ENCODE measurements around the gene IL27RA.

IL27RA gene

DNA sequence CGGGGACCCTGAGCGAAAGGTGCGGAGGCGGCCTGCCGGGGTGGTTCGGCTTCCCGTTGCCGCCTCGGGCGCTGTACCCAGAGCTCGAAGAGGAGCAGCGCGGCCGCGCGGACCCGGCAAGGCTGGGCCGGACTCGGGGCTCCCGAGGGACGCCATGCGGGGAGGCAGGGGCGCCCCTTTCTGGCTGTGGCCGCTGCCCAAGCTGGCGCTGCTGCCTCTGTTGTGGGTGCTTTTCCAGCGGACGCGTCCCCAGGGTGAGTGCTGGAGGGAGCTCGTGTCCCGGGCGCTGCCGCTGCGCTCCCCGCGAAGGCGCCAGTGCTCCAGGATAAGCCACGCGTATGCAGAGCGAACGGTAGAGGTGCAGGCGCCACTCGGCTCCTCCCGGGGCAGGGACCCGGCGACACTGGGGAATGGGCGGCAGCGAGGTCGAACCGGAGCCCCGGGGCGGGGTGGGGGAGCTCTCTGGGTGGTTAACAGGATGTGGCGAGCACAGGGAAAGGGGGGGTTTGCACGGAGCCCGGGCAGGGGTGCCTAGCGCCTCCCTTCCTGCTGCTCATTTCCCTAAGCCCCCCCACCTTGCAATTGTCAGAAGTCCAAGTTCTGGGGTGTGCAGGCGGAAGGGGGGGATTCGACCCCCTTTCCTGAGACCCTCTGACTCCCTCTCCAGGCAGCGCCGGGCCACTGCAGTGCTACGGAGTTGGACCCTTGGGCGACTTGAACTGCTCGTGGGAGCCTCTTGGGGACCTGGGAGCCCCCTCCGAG lies at the start of gene IL27RA:
IL27RA (plus strand) TSS at position 44 of the 762 bp plus-strand sequence; CDS start at position 155, 111 bp downstream.
- peak; percentile 78 for DNase-seq

DNA sequence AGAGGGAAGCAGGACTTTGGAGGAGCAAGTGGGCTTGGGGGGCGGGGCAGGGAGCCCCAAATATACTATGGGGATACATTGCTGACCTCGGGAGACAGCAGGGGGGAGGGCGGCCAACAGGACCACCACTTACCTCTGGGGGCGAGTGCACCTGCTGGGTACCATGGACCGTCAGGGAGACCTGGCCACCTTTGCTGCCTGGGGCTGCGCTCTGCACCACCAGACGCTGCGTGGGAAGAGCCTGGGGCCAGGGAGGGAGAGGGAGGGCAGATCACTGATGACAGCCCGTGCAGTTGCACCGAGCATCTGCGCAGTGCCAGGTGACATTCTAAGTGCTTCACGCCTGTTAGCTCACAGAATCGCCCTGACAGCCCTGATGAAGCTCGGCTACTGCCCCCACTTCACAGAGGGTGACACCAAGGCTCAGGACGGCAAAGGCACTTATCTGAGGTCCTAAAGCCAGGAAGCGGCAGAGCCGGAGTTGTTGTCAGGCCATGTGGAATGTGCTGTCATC lies 49.5 kb upstream of the IL27RA start:
- no peak for DNase-seq

DNA sequence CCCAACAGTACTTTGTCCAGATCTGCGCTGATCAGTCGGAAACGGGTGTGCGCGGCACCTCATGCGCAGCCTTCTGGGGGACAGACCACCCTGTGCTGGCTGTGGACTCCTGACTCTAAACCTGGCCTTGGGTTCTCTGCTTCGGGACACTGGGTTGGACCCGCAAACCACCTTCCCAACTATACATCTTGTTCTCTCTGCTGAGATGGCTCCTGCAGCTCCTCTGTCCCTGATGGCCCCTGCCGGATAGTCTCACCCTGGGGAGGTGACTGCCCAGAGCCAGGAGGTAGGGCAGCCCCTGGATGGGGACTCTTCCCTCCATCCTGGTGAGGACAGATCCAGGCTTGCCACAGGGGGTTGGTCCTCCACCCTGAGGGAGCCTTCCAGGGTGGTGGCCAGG lies 48.8 kb upstream of the IL27RA start:
- no peak for DNase-seq

DNA sequence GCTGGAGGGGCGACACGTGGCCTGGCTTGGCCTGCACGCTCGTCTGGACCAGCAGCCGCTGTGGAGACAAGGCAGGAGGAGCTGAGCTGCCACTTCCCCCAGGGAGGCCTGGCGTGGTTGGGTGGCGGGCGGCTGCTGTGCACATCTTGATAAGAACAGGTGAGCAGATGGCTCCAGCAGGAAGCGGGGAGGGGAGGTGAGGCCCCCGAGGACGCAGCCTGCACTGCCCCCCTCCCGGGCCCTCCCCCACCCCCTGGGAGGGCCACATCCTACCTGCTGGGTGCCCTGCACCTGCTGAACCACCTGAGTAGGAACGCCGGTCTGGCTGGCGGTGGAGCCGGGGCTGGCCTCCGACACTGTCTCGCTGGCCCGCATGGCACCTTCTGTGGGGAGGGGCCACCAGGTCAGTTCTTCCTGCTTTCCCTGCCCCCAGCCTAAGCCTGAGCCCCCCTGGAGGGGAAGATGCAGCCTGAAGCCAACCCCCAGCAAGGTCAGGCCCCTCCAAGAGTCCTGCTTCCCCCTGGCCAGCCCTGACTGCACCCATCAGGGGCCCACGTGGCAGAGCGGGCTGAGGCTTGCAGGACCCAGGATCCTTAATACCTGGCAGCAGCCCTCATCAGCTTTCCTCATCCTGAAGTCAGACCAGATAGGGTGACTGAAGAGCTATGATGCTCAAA lies 48.2 kb upstream of the IL27RA start:
- DNase-seq: peak; percentile 99

DNA sequence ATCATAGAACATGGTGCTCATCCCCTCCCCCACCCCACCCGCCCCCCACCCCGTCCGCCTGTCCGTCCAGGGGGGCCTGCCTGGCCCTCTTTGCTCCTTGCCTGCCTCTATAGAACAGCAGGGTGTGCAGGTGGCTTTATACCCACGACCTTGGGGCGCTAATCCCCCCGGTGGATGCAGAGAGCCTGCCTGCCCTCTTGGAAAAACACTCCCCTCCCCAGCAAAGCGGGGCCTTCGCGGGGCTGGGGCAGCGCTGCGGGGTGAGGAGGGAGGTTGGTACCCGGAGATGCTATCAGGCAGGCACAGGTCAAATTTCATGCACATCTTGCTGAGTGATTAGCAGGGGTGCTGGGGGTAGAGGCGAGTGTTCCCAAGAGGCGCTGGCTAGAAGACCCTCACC lies 47.4 kb upstream of the IL27RA start:
- DNase-seq: peak; percentile 41

DNA sequence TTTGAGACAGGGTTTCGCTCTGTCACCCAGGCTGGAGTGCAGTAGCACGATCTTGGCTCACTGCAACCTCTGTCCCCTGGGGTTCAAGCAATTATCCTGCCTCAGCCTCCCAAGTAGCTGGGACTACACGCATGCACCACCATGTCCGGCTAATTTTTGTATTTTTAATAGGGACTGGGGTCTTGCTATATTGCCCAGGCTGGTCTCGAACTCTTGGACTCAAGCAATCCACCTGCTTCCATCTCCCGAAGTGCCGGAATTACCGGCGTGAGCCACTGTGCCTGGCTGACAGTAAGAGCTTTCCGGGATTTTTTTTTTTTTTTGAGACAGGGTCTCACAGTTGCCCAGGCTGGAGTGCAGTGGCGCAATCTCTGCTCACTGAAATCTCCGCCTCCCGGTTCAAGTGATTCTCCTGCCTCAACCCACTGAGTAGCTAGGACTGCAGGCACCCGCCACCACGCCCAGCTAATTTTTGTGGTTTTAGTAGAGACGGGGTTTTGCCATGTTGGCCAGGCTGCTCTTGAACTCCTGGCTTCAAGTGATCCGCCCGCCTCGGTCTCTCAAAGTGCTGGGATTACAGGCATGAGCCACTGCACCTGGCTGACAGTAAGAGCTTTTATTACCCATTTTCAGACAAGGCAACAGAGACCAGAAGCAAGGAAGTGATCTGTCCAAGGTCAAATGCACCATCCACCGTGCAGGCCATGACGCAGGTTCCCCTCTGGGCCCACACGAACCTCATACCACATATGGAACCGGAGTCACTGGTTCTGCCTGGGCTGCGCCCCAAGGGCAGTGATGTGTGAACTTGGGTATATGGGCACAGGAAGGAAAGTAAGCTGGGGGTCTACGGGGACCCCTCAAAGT lies 46.5 kb upstream of the IL27RA start:
- DNase-seq: no peak

DNA sequence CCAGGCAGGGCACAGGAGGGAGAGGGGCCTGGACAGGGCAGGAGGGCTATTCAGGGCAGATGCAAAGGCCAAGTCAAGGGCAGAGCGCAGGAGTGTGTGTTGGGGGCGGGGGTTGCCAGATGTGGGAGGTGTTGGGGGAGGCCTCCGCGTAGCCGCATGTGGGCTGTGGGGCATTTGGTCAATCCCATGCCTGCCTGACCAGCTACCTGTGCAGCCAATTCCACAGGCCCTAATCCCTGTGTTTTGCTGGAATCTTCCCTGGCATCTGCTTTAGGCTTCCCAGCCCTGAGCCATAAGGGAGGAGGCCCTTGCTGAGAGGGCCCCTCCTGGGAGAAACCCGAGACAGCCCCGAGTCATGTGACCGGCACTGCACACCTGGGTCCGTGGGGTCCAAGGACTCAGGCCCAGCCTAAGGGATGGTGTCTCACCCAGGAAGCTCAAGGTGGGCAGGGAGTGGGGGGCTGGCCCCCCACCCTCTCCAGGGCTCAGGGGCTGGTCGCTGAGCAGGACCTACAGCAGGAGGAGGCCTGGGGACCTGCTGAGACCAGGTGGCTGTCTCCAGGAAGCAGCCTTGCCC lies 45.7 kb upstream of the IL27RA start:
- DNase-seq: peak; percentile 38

DNA sequence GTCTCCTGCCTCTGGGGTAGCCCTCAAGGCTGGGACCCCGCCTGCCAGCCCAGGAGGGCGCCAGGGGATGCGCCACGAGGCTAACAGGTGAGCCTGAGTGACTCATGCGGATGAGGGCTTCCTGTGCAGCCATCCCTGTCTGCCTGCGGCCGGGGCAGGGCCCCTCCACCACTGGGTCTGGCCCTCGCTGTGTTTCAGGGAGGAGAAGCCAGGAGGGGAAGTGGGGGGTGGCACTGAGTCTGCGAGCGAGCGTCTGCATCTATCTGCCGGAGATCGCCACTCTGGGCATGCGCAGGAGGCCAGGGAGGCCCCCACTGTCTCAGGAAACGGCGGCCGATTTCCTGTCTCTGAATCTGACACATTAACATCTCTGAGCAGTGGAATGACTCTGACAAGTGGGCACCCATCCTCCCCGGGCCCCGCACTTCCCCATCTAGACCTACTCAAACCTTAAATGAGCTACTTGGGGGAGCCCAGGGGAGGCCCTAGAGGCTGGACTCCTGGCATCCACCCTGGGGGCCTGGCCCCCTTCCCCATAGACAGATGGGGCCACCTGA lies 45.1 kb upstream of the IL27RA start:
- peak; percentile 38 for DNase-seq

DNA sequence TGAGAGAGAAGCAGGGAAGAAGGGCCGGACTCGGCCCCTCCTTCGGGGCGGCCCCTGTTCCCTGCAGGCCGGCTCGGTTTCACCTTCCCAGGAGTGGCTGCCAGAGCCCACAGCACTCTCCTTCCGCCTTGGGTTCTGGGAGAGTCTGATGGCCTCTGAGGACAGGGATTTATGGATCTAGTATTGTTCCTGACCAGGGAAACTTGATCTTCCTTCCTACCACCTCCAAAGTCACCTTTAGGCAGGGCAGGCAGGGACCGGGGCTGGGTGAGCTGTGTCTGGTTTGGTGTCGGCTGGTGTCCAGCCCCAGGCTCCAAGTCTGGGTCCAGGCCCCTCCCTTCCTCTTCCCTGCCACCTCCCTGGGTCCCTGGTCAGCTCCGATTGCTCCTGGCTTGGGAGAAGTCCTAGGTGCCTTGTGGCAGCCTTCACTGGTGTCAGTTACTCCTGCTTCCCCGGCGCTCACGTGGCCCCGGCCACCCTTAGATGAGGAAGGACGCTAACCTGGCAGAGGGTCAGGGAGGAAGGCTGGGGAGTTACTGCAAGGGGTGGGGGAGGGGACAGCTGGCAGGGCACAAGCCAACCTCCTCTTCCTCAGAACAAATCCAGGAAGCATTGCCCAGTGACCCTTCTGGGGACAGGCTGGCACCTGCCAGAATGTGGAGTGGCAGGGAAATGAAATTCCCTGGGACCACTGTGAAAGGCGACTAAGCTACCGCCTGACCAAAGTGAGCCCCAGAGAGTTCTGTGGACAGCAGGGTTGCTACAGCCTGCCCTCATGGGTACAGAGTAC lies 44.3 kb upstream of the IL27RA start:
- no peak for DNase-seq

DNA sequence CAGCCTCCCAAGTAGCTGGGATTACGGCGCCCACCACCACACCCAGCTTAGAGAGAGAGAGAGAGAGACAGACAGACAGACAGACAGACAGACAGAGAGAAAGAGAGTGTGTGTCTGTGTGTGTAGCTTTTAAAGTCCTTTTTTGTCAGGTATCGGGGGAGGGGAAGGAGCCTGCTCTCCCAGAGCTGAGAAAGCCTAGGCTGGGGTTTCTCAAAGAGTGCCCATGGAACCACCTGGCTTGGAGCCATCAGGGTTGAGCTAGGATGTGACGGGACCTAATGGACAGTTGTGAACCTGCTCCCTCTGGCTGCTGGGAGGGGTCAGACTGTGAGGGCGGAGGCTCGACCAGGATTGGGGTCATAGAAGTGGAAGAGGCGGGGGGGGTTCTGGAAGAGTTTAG lies 42.1 kb upstream of the IL27RA start:
- DNase-seq: no peak

DNA sequence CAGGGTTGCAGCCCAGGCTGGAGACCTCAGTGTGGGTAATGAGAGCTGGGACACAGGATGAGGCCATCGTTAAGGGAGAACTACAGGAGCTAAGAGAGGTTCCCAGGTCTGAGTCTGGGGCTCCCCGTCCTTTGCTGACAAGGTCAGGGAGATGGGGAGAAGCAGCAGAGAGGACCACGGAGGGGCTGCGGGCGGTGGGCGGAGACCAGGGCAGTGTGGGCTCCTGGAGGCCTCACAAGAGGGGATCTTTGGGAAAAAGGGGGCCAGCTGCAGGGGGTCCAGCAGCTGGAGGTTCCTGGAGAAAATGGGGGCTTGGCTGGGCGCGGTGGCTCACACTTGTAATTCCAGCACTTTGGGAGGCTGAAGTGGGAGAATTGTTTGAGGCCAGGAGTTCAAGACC lies 41.5 kb upstream of the IL27RA start:
- no peak for DNase-seq

DNA sequence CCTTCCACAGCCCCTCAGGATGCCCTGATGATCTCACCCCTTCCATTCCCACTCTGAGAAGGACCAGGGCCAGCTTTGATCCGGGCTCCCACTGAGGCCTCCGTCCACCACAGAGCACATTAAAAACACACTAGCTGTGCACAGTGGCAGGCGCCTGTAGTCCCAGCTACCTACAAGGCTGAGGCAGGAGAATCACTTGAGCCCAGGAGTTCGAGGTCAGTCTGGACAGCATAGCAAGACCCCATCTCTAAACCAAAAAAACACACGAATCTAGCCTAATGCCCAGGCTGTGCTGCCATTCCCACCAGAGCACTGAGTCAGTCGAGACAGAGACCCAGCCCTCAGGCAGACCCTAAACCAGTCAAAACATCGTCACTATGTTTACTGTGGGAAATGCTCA lies 39.5 kb upstream of the IL27RA start:
- DNase-seq: no peak

DNA sequence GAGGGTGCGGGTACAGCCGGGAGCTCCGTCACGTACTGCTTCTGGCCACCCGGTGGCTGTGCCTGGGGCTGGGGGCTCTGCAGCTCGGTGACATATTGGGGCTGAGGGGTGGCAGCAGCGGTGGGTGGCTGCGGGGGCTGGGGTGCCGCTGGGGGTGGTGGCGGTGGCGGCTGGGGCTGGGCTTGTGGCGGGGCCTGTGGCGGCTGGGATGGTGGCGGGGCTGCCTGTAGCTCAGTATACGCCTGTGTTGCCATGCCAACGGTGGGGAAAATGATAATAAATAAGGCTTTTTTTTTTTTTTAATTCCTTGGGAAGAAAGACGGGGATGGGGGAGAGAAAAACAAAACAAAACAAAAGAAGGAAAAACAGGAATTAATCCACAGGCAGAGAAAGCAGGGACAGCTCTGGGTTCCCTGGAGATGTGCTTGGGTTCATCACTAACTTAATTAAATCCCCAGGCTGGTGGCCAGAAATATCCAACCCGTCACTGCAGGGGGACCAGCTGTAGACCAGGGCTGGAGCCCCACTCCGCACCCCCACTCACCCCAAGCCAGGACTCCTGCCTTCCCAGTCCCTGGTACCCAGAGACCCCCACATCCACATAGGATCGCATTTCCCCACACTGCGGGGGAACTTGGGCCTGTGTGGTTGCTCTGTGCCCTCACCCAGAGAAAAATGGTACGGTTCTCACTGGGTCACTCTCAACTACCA lies 37.8 kb upstream of the IL27RA start:
- DNase-seq: no peak

DNA sequence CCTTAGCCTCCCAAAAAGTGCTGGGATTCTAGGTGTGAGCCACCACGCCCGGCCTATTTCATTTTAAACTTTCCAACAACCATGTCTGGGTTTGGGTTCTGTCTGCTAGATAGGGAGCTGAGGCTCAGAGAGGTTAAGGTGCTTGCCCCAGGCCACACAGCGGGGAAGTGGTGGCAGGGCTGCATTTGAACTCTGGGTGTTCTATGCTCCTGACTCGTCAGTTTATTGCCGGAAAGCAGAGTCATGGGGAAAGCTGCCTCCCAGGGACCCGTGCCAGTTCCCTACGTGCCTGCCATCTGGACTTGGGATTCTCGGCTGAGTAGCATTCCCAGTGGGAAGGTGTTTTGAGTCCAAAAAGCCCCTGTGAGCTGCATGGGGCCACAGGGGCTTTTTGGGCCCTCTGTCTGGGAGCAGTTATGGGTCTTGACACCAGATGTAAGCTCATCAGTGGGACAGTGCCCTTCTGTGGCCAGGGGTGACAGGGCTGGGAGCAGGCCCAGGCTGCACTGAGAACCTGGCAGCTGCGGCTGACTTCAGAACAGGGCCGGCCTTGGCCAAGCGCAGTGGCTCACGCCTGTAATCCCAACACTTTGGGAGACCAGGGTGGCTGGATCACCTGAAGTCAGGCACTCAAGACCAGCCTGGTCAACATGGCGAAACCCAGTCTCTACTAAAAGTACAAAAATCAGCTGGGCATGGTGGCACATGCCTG lies 36.4 kb upstream of the IL27RA start:
- no peak for DNase-seq

DNA sequence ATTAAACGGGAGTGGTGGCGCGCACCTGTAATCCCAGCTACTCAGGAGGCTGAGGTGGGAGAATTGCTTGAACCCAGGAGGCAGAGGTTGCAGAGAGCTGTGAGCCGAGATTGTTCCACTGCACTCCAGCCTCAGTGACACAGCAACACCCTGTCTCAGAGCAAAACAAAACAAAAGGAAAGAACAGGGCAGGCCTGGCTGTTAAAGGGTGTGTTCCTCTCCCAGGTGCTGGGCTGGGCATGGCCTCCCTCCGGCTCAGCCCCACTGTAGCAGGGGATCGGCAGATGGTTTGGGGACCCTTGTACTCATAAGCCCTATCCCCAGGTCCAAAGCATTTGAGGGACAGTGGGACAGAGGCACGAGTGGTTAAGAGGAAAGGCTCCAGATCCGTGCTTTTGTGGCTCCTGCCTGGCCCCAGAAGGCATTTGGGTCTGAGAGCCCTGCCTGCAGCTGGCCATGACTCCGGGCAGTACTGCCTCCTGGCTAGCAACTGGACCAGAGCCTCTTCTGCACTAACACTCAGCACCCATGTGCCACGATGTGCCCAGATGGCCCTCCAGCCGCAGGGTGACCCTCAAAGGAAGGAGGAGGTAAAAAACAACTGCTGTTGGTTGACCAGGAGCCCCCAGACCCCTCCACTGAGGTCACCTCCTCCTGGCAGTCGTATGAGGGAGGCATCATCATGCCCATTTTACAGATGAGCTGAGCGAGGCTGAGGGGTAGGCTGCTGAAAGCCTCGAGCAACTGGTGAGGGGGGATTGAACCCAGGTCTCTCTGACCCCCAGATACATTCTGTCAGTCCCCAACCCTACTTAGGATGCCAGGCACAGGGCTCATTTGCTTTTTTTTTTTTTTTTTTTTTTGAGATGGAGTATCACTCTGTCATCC lies 35.4 kb upstream of the IL27RA start:
- DNase-seq: no peak

DNA sequence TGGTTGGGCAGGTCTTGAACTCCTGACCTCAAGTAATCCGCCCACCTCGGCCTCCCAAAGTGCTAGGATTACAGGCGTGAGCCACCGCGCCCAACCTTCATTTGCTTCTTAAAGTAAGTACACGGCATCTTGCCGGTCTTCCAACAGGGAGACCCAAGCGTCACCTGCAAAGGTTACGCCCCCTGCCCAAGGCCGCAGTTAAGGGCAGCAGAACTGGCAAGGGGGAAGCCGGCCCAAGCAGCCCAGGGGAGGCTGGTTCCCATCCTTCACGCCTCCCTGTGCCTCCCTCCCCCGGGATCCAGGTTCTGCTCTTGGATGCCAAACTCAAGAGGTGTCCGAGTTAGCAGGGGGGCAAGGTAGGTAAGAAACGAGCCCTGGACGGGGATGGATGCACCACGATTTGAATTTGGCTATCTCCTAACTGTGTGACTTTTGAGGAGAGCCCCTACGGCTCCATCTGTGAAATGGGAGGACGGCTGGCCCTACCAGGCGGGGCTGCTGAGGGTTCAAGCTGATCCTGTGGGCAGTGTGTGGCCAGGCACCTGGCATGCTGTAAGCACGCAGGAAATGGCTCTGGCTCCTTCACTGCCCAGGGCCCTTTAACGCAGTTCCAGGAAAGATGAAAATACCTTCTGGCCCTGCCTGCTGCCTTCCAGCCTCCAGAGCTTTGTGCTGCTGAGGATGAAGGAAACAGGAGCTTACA lies 34.5 kb upstream of the IL27RA start:
- DNase-seq: no peak

DNA sequence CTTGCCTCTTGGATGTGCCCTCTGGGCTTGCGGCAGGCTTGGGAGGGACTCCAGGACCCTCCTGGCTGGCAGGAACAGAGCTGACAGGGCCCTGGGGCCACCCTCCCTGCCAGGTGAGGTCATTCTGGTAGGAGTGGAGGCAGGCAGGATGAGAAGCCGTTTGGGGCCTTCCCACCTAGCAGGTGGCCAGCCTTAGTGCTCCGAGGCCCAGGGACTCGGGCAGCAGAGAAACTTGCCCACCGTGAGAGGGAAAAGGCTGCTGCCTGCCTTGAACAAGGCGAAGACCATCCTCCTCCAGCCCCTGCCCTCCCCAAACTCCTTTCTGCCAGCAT lies 34.0 kb upstream of the IL27RA start:
- no peak for DNase-seq

DNA sequence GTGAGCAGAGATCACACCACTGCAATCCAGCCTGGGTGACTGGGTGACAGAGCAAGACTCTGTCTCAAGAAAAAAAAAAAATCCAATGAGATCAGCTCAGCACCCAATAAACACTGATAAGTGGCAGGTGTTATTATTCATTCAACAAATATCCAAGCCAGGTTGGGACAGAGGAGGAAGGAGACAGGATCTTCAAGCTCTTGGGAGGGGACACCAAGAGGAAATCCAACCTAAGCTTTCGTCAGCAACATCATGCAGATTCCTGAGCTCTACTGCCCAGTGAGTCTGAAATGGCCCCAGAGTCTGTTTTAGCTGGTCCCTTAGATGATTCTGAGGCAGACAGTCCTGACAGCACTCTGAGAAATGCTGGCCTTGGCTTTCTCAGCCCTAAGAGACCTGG lies 33.1 kb upstream of the IL27RA start:
- DNase-seq: no peak

DNA sequence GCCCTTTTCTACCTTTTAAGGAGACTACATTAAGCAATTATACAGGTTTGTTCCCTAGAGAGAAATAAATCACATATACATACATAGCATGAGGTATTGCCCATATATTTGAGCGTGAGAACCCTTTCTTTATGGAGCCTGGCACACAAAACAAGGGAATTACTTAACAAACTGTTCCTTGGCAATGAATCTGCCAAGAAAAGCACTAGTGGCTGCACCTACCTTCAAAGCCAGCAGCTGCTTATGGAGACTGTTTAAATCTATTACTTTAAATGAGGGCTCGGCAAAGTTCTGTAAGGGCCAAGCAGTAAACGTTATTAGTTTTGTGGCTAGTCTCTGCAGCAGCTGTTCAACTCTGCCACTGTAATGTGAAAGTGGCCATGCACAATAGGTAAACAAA lies 32.5 kb upstream of the IL27RA start:
- DNase-seq: no peak

Measured in NCI-H146 (cell line).